ENCODE data around the gene BABAM2.

DNA sequence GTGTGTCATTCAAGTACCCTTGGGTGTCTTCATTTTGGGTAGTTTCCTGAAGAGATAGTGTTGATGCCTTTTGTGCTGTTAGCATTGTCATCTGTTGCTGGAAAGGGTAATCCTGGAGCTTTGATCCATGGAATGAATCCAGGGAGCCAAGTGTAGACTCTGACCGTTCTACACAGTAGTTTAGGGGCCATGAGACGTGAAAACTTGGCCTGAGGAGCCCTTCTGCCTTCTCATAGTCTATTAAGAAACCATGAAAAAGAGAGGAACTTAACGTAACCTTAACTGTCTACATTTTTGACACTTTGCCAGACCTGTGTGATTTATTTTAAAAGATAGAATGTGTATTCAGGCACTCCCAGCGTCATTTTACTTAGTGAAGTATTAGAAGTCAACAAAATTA lies 194.0 kb downstream of the BABAM2 start:
- TF ChIP-seq EZH2 (IDR thresholded peaks at IDR 0.05; ENCODE audit: insufficient read depth, low read length) (no peak), CTCF (IDR thresholded peaks at IDR 0.05; ENCODE audit: insufficient read depth, low read depth, low read length) (no peak)
